Heart left ventricle (tissue), 16 donors: Measurements from ENCODE around the gene HSPB6. TPM values are rescaled to one million over a fixed set of nuclear protein-coding genes. Genes with fewer than 3 reads are reported as not detected.

ENCODE experiments used
- ATAC-seq, 4 donors: fragments of 200-7000 bp; cut with Tn5 transposase; one replicate each; pipeline ENCODE4 v1.9.1; 2020 to 2022; ENCODE audit warnings: moderate library complexity in 4 of 4, mild to moderate bottlenecking in 3 of 4, moderate number of reproducible peaks in 1 of 4
- DNase-seq, 5 donors: peaks; one replicate each; pipeline ENCODE4 v3.0.0-alpha.2; 2020
- H3K27ac ChIP-seq, 12 donors: fragments of 200-600 bp; sonication (generic) in 4 of 12; one replicate each; pipeline versions ENCODE4 v1.5.0 to v1.8.0; 2016 to 2022; ENCODE audit warnings: mild to moderate bottlenecking in 2 of 12
- H3K27me3 ChIP-seq, 9 donors: fragments of 200-600 bp; sonication (generic) in 2 of 9; one replicate each; pipeline versions ENCODE4 v1.5.1 to v1.8.0; 2016 to 2022; ENCODE audit warnings: mild to moderate bottlenecking in 3 of 9
- H3K36me3 ChIP-seq, 9 donors: fragments of 200-600 bp; sonication (generic) in 2 of 9; one replicate each; pipeline versions ENCODE4 v1.5.0 to v1.8.0; 2018 to 2022; ENCODE audit warnings: mild to moderate bottlenecking in 2 of 9
- H3K4me1 ChIP-seq, 12 donors: fragments of 200-600 bp; sonication (generic) in 4 of 12; one replicate each; pipeline versions ENCODE4 v1.5.0 to v1.8.0; 2016 to 2022; ENCODE audit warnings: mild to moderate bottlenecking in 3 of 12
- H3K4me3 ChIP-seq, 12 donors: fragments of 200-600 bp; sonication (generic) in 4 of 12; one replicate each; pipeline versions ENCODE4 v1.5.0 to v1.8.0; 2017 to 2022; ENCODE audit warnings: mild to moderate bottlenecking in 9 of 12, moderate library complexity in 4 of 12
- H3K9me3 ChIP-seq, 12 donors: fragments of 200-600 bp; sonication (generic) in 4 of 12; one replicate each; pipeline versions ENCODE4 v1.5.0 to v1.8.0; 2016 to 2022; ENCODE audit warnings: mild to moderate bottlenecking in 1 of 12
- CTCF ChIP-seq, 12 donors: fragments of 200-600 bp; sonication (generic) in 4 of 12; IDR thresholded peaks; one replicate each; pipeline versions ENCODE4 v1.5.0 to v1.8.0; 2018 to 2022; ENCODE audit warnings: antibody characterized with exemption in 12 of 12, mild to moderate bottlenecking in 5 of 12
- POLR2A ChIP-seq, 2 donors: fragments of 450-650 bp; IDR thresholded peaks; one replicate each; pipeline ENCODE4 v1.6.1; 2017; ENCODE audit warnings: antibody characterized with exemption in 2 of 2, mild to moderate bottlenecking in 2 of 2, moderate library complexity in 2 of 2
- WGBS, 4 donors: extraction: QIAGEN DNeasy Blood & Tissue Kit in 2 of 4; methylation state at CpG; one replicate each; pipeline versions ENCODE4 v1.1.5 to v1.1.7; 2013 to 2018; 5-methylcytosine and 5-hydroxymethylcytosine counted together
- intact Hi-C, 10 donors: fragments of 100-400 bp; cut with DNase I; formaldehyde crosslinking; loops; one replicate each; pipeline versions ENCODE4 v1.11.1 to v1.14.2; 2022
- polyA plus RNA-seq, 2 donors: library from polyadenylated mRNA; stranded (reverse); fragments of 200-250 nt; gene quantifications; one replicate each; pipeline ENCODE4 v1.2.3, GENCODE V29; 2013
- total RNA-seq, 9 donors: library from RNA; depleted of rRNA in 2 of 9; stranded (reverse); fragments of >200 nt in 2 of 9; fragmentation: NEBNext Ultra II Directional in 3 of 9; extraction: Animal tissue kit (Norgen Biotek cat#: 25700) in 3 of 9; gene quantifications; one replicate each; pipeline versions ENCODE4 v1.1.0 to v1.2.4, GENCODE V29; 2016 to 2023
- donor health status: ischemic (EF 13 %, LVEDD 7.1; RV severe dilation, severe dysfunction).
- donor health status: healthy with polysubstance abuse.
- donor health status: DM: no; HTN: yes; CAD: no.
- donor health status: DM: no; HTN: no; CAD: no.
- donor health status: ischemic (EF 25% LVEDD 6.9; RV normal size, moderate dysfunction).
- donor health status: ischemic (EF 25% LVEDD 5.7; RV mildly dilated, moderate dysfunction).
- donor health status: healthy.
- donor health status: DM: yes; HTN: yes; CAD: no.
- donor health status: ischemic (EF 35%, LVEDD 5.7; RV mildly dilated, moderate dysfunction).
- donor health status: nonischemic (EF 11% LVEDD 7.7; RV severe dilation, severe dysfunction).
- donor health status: DM: yes; HTN: yes; CAD: no.
- donor health status: PGD.
- donor health status: ischemic (EF 29% LVEDD 5.4; RV normal size, mild dysfunction).
- donor health status: nonischemic (EF 23%, LVEDD 6.1; RV moderate dilation, normal function).

HSPB6 gene
- total and polyA plus RNA-seq, 11 donors = 156 to 1,012 (median 585) TPM

GRCh38 chr19:35752746-35753350, 4.0 kb downstream of the HSPB6 start:
- Histone ChIP-seq H3K9me3 (no peaks in the 10 kb centered on the region), H3K36me3 (peaks cover 0 to 33% (median 21%) of the 10 kb centered on the region in 9 donors), H3K27me3 (no peaks in the 10 kb centered on the region), H3K4me3 (no peak overlapping the region), H3K27ac (peak overlapping the region in 3 of 12 donors; percentile 7 to 99 (median 99)), H3K4me1 (peaks cover 0 to 60% (median 41%) of the 10 kb centered on the region in 12 donors)
- WGBS, 4 donors = 94 to 97% (median 95%) methylated on average over 19 to 20 of the region's 20 CpGs
- DNase-seq = peak in 1 of 5 donors; percentile 31
- no peak for ATAC-seq
- intact Hi-C loops = loop anchor here in 1 of 10 donors (10.0 kb wide), 1 partner anchor 392 kb away; the partner anchor contains the start of gene CAPNS1
- TF ChIP-seq POLR2A (IDR thresholded peaks at IDR 0.05) (no peak), CTCF (IDR thresholded peaks at IDR 0.05) (no peak)

- no peak for ATAC-seq
- WGBS, 4 donors = 78 to 88% (median 85%) methylated on average over 11 to 14 of the region's 14 CpGs
- Histone ChIP-seq H3K9me3 (no peaks in the 10 kb centered on the region), H3K4me1 (peaks cover 0 to 58% (median 39%) of the 10 kb centered on the region in 12 donors), H3K36me3 (peaks cover 0 to 33% (median 21%) of the 10 kb centered on the region in 9 donors), H3K27ac (peak overlapping the region in 8 of 12 donors; percentile 7 to 99 (median 20)), H3K27me3 (no peaks in the 10 kb centered on the region), H3K4me3 (no peak overlapping the region)
- intact Hi-C loops = loop anchor here in 1 of 10 donors (10.0 kb wide), 1 partner anchor 393 kb away; the partner anchor contains the start of gene CAPNS1
- TF ChIP-seq CTCF (IDR thresholded peaks at IDR 0.05) = no peak
- peak in 3 of 5 donors; percentile 59 to 79 (median 74) for DNase-seq
These were observed 4.7 kb downstream of the HSPB6 start for GRCh38 chr19:35751839-35752745.

DNA sequence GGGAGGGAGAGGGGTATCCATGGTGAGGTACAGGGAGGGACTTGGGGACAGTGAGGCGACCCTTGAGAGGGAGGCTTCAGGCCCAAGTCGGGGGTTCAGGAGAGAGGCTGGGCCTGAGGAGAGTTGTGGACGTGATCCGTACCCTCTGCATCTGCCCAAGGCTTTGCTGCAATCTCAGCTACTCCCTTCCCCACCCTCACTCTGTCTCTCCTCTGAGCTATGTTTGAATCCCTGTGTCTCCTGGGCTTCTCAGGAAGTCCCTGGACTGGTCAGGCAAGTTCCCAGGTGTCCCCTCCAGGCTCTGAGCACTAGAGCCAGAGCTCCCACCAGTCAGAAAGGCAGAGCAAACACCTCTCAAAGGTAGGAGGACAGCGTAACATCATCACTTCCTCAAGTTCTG, 6.7 kb downstream of the HSPB6 start:
- TF ChIP-seq CTCF (IDR thresholded peaks at IDR 0.05) (no peak), POLR2A (IDR thresholded peaks at IDR 0.05) (no peak)
- Histone ChIP-seq H3K4me3 (no peak overlapping the region), H3K9me3 (no peaks in the 10 kb centered on the region), H3K27ac (peak overlapping the region in 1 of 12 donors; percentile 38), H3K36me3 (peaks cover 0 to 33% (median 21%) of the 10 kb centered on the region in 9 donors), H3K27me3 (no peaks in the 10 kb centered on the region), H3K4me1 (peaks cover 5 to 53% (median 29%) of the 10 kb centered on the region in 12 donors)
- intact Hi-C loops = loop anchor here in 1 of 10 donors (10.0 kb wide), 1 partner anchor 395 kb away; the partner anchor contains the start of gene CAPNS1
- DNase-seq (no peak), ATAC-seq (no peak)
- WGBS, 4 donors = 90 to 96% (median 94%) methylated on average over 5 of the region's 5 CpGs
